ENCODE measurements around the gene PARD3B. TPM values are rescaled to one million over a fixed set of nuclear protein-coding genes. Genes with fewer than 3 reads are reported as not detected.

The PARD3B gene
- total RNA-seq, 1 donor from 2014 or later = 29.7 TPM

DNA sequence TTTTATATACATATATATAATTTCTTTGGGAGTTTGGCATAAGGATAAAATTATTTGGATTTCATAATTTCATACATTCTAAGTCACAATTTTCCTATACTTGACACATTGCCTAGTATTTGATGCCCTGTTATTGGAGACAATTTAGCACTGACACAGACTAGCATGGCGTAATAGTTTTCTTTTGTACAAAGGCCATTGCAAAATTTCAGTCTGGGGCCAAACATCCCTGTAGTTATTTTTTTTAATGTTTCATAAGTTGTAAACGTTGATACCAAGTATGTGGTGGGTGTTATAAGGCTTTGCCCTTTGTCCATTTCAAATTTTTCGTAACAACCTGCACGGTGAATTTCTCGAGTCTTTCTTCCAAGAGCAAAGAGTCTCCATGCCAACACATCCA is 1041.4 kb downstream of the PARD3B start:
- Mint-ChIP-seq H3K4me1 (ENCODE audit: low read depth) (no peaks in the 10 kb centered on the region), H3K27me3 (no peaks in the 10 kb centered on the region), H3K27ac (no peak overlapping the region), H3K4me3 (ENCODE audit: low read depth) (no peak overlapping the region), H3K9me3 (ENCODE audit: low read depth) (no peaks in the 10 kb centered on the region), H3K36me3 (ENCODE audit: insufficient read depth) (peaks cover 1% of the 10 kb centered on the region)
- TF ChIP-seq, protein P1, sequence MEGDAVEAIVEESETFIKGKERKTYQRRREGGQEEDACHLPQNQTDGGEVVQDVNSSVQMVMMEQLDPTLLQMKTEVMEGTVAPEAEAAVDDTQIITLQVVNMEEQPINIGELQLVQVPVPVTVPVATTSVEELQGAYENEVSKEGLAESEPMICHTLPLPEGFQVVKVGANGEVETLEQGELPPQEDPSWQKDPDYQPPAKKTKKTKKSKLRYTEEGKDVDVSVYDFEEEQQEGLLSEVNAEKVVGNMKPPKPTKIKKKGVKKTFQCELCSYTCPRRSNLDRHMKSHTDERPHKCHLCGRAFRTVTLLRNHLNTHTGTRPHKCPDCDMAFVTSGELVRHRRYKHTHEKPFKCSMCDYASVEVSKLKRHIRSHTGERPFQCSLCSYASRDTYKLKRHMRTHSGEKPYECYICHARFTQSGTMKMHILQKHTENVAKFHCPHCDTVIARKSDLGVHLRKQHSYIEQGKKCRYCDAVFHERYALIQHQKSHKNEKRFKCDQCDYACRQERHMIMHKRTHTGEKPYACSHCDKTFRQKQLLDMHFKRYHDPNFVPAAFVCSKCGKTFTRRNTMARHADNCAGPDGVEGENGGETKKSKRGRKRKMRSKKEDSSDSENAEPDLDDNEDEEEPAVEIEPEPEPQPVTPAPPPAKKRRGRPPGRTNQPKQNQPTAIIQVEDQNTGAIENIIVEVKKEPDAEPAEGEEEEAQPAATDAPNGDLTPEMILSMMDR (IDR thresholded peaks at IDR 0.05; ENCODE audit: unreplicated experiment) = no peak
- DNase-seq (ENCODE audit: low spot score, unreplicated experiment) = no peak

DNA sequence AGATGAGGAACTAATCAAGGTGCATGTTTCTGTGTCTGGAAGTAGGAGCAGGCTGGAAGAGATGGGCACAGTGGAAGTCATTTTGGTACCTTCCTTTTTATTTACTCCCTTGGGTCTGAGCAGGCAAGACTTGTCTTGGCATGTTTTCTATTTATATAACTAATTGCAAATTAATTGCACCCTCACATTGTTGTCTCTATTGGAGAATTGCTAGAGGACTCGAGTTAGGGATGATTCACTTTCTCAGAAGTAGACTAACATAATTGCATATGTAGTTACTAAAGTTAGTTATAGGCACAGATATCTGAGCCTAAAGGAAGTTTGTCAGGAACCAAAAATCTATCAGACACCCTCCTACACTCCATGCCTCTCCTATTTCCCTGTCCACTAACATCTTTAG is 1044.2 kb downstream of the PARD3B start:
- Mint-ChIP-seq H3K27me3 (no peaks in the 10 kb centered on the region), H3K4me1 (ENCODE audit: low read depth) (no peaks in the 10 kb centered on the region), H3K36me3 (ENCODE audit: insufficient read depth) (peaks cover 1% of the 10 kb centered on the region), H3K9me3 (ENCODE audit: low read depth) (no peaks in the 10 kb centered on the region), H3K27ac (no peak overlapping the region), H3K4me3 (ENCODE audit: low read depth) (no peak overlapping the region)
- TF ChIP-seq, protein P1 (IDR thresholded peaks at IDR 0.05; ENCODE audit: unreplicated experiment) = no peak
- no peak for DNase-seq (ENCODE audit: low spot score, unreplicated experiment)

DNA sequence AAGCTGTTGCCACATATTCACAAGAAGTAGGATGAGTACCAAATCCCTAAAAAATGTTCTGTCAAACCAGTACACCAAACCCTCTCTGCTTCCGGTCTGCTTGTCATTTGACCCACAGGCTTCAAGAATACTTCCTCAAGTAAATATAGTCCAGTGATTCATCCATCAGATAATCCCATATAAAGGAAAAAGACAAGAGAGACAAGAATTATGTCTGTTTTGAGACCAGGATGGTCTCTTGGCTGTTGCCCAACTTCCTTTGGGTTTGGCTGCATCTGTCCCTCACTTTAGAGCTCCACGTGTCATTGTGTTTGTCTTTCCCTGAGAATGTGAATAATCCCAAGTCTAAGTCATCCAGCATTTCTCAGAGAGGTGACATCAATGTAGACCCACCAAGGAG is 1045.5 kb downstream of the PARD3B start:
- no peaks in the 10 kb centered on the region for H3K9me3 Mint-ChIP-seq (ENCODE audit: low read depth)
- H3K36me3 Mint-ChIP-seq (ENCODE audit: insufficient read depth) = peaks cover 1% of the 10 kb centered on the region
- H3K4me1 Mint-ChIP-seq (ENCODE audit: low read depth) = no peaks in the 10 kb centered on the region
- H3K27me3 Mint-ChIP-seq = no peaks in the 10 kb centered on the region
- TF ChIP-seq, protein P1 (IDR thresholded peaks at IDR 0.05; ENCODE audit: unreplicated experiment) = no peak
- H3K4me3 Mint-ChIP-seq (ENCODE audit: low read depth) = no peak overlapping the region
- no peak for DNase-seq (ENCODE audit: low spot score, unreplicated experiment)
- H3K27ac Mint-ChIP-seq = no peak overlapping the region

DNA sequence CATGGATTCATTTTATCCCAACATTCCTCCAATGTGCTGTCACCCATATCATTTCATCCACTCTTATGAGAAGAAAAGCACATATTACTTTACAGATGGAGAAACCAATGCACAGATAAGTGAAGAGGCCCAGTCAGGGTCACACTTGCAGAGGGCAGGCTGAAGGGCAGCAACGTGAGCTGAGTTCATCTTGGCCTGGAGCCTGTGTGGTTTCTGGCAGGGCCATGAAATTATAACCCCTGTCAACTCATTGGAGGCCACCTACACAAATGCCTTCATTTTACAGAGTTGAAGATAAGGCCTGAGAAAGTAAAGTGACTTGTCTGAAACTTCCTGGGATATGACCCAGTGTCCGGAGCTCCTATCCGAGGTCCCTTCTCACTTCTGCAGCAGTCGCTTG is 1048.6 kb downstream of the PARD3B start:
- DNase-seq (ENCODE audit: low spot score, unreplicated experiment) = no peak
- Mint-ChIP-seq H3K4me3 (ENCODE audit: low read depth) (no peak overlapping the region), H3K27me3 (no peaks in the 10 kb centered on the region), H3K27ac (no peak overlapping the region), H3K36me3 (ENCODE audit: insufficient read depth) (peaks cover 5% of the 10 kb centered on the region), H3K4me1 (ENCODE audit: low read depth) (no peaks in the 10 kb centered on the region), H3K9me3 (ENCODE audit: low read depth) (peaks cover 9% of the 10 kb centered on the region)
- TF ChIP-seq, protein P1 (IDR thresholded peaks at IDR 0.05; ENCODE audit: unreplicated experiment) = no peak

DNA sequence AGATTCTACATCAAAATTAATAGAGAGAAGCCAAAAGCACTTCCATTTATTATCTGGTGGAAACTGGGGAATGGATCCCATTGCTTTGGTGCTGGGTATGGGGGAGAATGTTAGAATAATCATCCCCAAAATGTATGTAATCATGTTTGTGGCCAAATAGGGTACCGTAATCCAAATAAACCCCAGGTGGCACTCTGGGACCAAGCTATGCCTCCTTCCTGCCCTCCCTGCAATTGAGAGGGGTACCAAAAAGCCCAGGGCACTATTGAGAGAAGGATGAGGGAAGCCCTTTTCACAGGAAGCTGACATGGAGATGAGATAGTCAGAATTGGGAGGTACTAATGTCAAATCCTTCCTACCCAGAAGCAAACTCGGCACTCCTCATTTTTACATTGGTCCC is 1051.3 kb downstream of the PARD3B start:
- TF ChIP-seq, protein P1 (IDR thresholded peaks at IDR 0.05; ENCODE audit: unreplicated experiment) = no peak
- no peak overlapping the region for H3K27ac Mint-ChIP-seq
- DNase-seq (ENCODE audit: low spot score, unreplicated experiment) = no peak
- H3K4me3 Mint-ChIP-seq (ENCODE audit: low read depth) = no peak overlapping the region
- peaks cover 16% of the 10 kb centered on the region for H3K9me3 Mint-ChIP-seq (ENCODE audit: low read depth)
- no peaks in the 10 kb centered on the region for H3K27me3 Mint-ChIP-seq
- H3K36me3 Mint-ChIP-seq (ENCODE audit: insufficient read depth) = peaks cover 4% of the 10 kb centered on the region
- H3K4me1 Mint-ChIP-seq (ENCODE audit: low read depth) = no peaks in the 10 kb centered on the region

Measured in progenitor cell of endocrine pancreas (in vitro differentiated cells).